ENCODE data around the gene MUSTN1.

MUSTN1 gene

GRCh38 chr3:52834871-52835501, at the start of gene MUSTN1:
Gene MUSTN1, minus strand, starts transcription at chr3:52835019. Its CDS starts 71 bp downstream, at chr3:52834948.
- H3K4me3 ChIP-seq (replicated peaks; ENCODE audit: low read depth, low read length): no peak within 1 kb of the TSS
- no peak for TF ChIP-seq CTCF (IDR thresholded peaks at IDR 0.05; ENCODE audit: low read depth, low read length, missing control alignments)
- DNase-seq (ENCODE audit: extremely low read depth, low read depth): no peak

GRCh38 chr3:52882377-52882776, 47.6 kb upstream of the MUSTN1 start:
- no peak overlapping the region for H3K4me3 ChIP-seq (replicated peaks; ENCODE audit: low read depth, low read length)
- no peak for DNase-seq (ENCODE audit: extremely low read depth, low read depth)
- TF ChIP-seq CTCF (IDR thresholded peaks at IDR 0.05; ENCODE audit: low read depth, low read length, missing control alignments): no peak

- no peak for DNase-seq (ENCODE audit: extremely low read depth, low read depth)
- no peak for TF ChIP-seq CTCF (IDR thresholded peaks at IDR 0.05; ENCODE audit: low read depth, low read length, missing control alignments)
- no peak overlapping the region for H3K4me3 ChIP-seq (replicated peaks; ENCODE audit: low read depth, low read length)
Observed at GRCh38 chr3:52881871-52882270, 47.1 kb upstream of the MUSTN1 start.

GRCh38 chr3:52880474-52880873, 45.7 kb upstream of the MUSTN1 start:
- no peak for DNase-seq (ENCODE audit: extremely low read depth, low read depth)
- no peak overlapping the region for H3K4me3 ChIP-seq (replicated peaks; ENCODE audit: low read depth, low read length)
- no peak for TF ChIP-seq CTCF (IDR thresholded peaks at IDR 0.05; ENCODE audit: low read depth, low read length, missing control alignments)

- no peak overlapping the region for H3K4me3 ChIP-seq (replicated peaks; ENCODE audit: low read depth, low read length)
- no peak for TF ChIP-seq CTCF (IDR thresholded peaks at IDR 0.05; ENCODE audit: low read depth, low read length, missing control alignments)
- no peak for DNase-seq (ENCODE audit: extremely low read depth, low read depth)
Observed at GRCh38 chr3:52880047-52880446, 45.2 kb upstream of the MUSTN1 start.

GRCh38 chr3:52879581-52879980, 44.8 kb upstream of the MUSTN1 start:
- DNase-seq (ENCODE audit: extremely low read depth, low read depth): no peak
- no peak overlapping the region for H3K4me3 ChIP-seq (replicated peaks; ENCODE audit: low read depth, low read length)
- no peak for TF ChIP-seq CTCF (IDR thresholded peaks at IDR 0.05; ENCODE audit: low read depth, low read length, missing control alignments)

GRCh38 chr3:52879090-52879489, 44.3 kb upstream of the MUSTN1 start:
- no peak for DNase-seq (ENCODE audit: extremely low read depth, low read depth)
- H3K4me3 ChIP-seq (replicated peaks; ENCODE audit: low read depth, low read length): no peak overlapping the region
- TF ChIP-seq CTCF (IDR thresholded peaks at IDR 0.05; ENCODE audit: low read depth, low read length, missing control alignments): peak; percentile 15

Measured in HFF-Myc (cell line).